ENCODE measurements around the gene CYP4A22. TPM values are rescaled to one million over a fixed set of nuclear protein-coding genes. Genes with fewer than 3 reads are reported as not detected.

Gene CYP4A22
- total and polyA plus RNA-seq, 2 of the 4 experiments (the other 2 are of a cell fraction): not detected

- no peak overlapping the region for H2AK5ac ChIP-seq (ENCODE audit: low read depth, low read length)
- peaks cover 6% of the 10 kb centered on the region for H3K27me3 ChIP-seq (ENCODE audit: control insufficient read depth, insufficient read depth, low read length)
- H3K18ac ChIP-seq (ENCODE audit: low read depth, low read length): no peak overlapping the region
- peak overlapping the region; percentile 87 for H2AK9ac ChIP-seq (replicated peaks; ENCODE audit: low read depth, low read length, poor library complexity)
- no peak overlapping the region for H3K4me2 ChIP-seq (ENCODE audit: low read depth, low read length)
- H3K36me3 ChIP-seq (ENCODE audit: control insufficient read depth, insufficient read depth, low read length): no peaks in the 10 kb centered on the region
- POLR2A ChIA-PET (ENCODE audit: unreplicated experiment): no interaction called here
- CTCF ChIA-PET: interaction anchor here (0.6 to 4.3 kb wide), 13 partner anchors 10 to 534 kb away, joined by 3 to 23 read pairs (median 4); no protein-coding TSS in a partner anchor
- DNase-seq (peak; percentile 53), ATAC-seq (ENCODE audit: low read depth) (peak; percentile 79)
- no peak overlapping the region for H2BK120ac ChIP-seq (ENCODE audit: low read depth, low read length)
- H4K20me1 ChIP-seq (ENCODE audit: insufficient read depth, low read length): no peaks in the 10 kb centered on the region; the same call in 1 of the 2 replicates
- no peaks in the 10 kb centered on the region for H3K9me3 ChIP-seq (ENCODE audit: control insufficient read depth, insufficient read depth, low read length)
- no peak overlapping the region for H3K56ac ChIP-seq (ENCODE audit: extremely low read depth, insufficient read depth, low read length)
- no peak overlapping the region for H3K27ac ChIP-seq (ENCODE audit: insufficient read depth, low read length)
- no peak overlapping the region for H4K91ac ChIP-seq (ENCODE audit: insufficient read depth, low read depth, low read length)
- H4K5ac ChIP-seq (ENCODE audit: low read depth, low read length): no peak overlapping the region
- WGBS, 2 experiments (ENCODE audit: extremely low coverage in 2 of 2, insufficient read length in 1 of 2): 19% methylated on average over 4 of the region's 10 CpGs; no CpG with 5 or more reads in 1 of the 2 experiments
- in situ Hi-C loops (cut with MboI; ENCODE audit: low sequenced_read_pairs) (no loop called here), dilution Hi-C loops (cut with HindIII; ENCODE audit: low sequenced_read_pairs, unreplicated experiment) (no loop called here), intact Hi-C loops (cut with micrococcal nuclease) (loop anchor here (1.0 to 5.0 kb wide), 7 partner anchors 71 to 535 kb away; partner anchors contain the start of genes CMPK1 and STIL)
- no peaks in the 10 kb centered on the region for H3K79me1 ChIP-seq (ENCODE audit: low read depth in 1 of 2, low read length in 2 of 2)
- H3K4me3 ChIP-seq (ENCODE audit: insufficient read depth, low read depth, low read length): no peak overlapping the region
- H2BK15ac ChIP-seq (ENCODE audit: low read depth, low read length): no peak overlapping the region
- no peak overlapping the region for H3K23ac ChIP-seq (ENCODE audit: low read depth, low read length)
- H3K4ac ChIP-seq (ENCODE audit: low read depth, low read length): no peak overlapping the region
- H3K4me1 ChIP-seq (ENCODE audit: control insufficient read depth, insufficient read depth, low read length): peaks cover 2% of the 10 kb centered on the region; the same call in 1 of the 2 replicates
- no peak overlapping the region for H3K9ac ChIP-seq (ENCODE audit: low read depth, low read length)
- H4K8ac ChIP-seq (ENCODE audit: low read depth in 2 of 2, low read length in 2 of 2): no peak overlapping the region
- no peak overlapping the region for H2BK20ac ChIP-seq (ENCODE audit: low read depth, low read length)
- H2BK5ac ChIP-seq (ENCODE audit: low read depth, low read length, poor library complexity, severe bottlenecking): no peak overlapping the region
- peak overlapping the region; percentile 47 for H2AFZ ChIP-seq (replicated peaks; ENCODE audit: low read length, poor library complexity)
- no peaks in the 10 kb centered on the region for H3K9me1 ChIP-seq (ENCODE audit: insufficient read depth, low read length)
- no peak overlapping the region for H3K14ac ChIP-seq (replicated peaks; ENCODE audit: low read depth, low read length)
- no TSS peak for BruUV-seq (replicated peaks)
- TF ChIP-seq CTCF (conservative IDR thresholded peaks at IDR 0.05; ENCODE audit: low read depth, low read length): peak; percentile 91
- peak; percentile 71 for TF ChIP-seq SMC3 (IDR thresholded peaks at IDR 0.05; ENCODE audit: low read depth, low read length)
- TF ChIP-seq RAD21 (IDR thresholded peaks at IDR 0.05; ENCODE audit: low read length): peak; percentile 78
- TF ChIP-seq MXI1 (IDR thresholded peaks at IDR 0.05; ENCODE audit: borderline replicate concordance, low read depth, low read length): no peak
- no peak for TF ChIP-seq USF2 (IDR thresholded peaks at IDR 0.05; ENCODE audit: low read depth, low read length)
- TF ChIP-seq CEBPB (IDR thresholded peaks at IDR 0.05; ENCODE audit: low read depth, low read length): no peak
- TF ChIP-seq MAFK (IDR thresholded peaks at IDR 0.05; ENCODE audit: low read depth, low read length): no peak
- TF ChIP-seq POLR2A (IDR thresholded peaks at IDR 0.05; ENCODE audit: low read depth, low read length): no peak
- no peak for TF ChIP-seq CHD1 (IDR thresholded peaks at IDR 0.05; ENCODE audit: low read depth, low read length)
- no peak for TF ChIP-seq BHLHE40 (IDR thresholded peaks at IDR 0.05; ENCODE audit: low read depth, low read length)
- no peak for TF ChIP-seq RFX5 (IDR thresholded peaks at IDR 0.05; ENCODE audit: low read depth, low read length)
- TF ChIP-seq NFE2L2 (IDR thresholded peaks at IDR 0.05; ENCODE audit: low read depth, low read length): no peak
- no peak for TF ChIP-seq RCOR1 (IDR thresholded peaks at IDR 0.05; ENCODE audit: insufficient replicate concordance, low read length)
- peak; percentile 64; the same call in 1 of the 2 replicates for TF ChIP-seq MAZ (IDR thresholded peaks at IDR 0.05; ENCODE audit: borderline replicate concordance, low read depth, low read length)
Observed at GRCh38 chr1:47192458-47193384, 55.5 kb downstream of the CYP4A22 start.
